ELF-1 (cell line): ENCODE results near the gene TBATA.
"Not testable (repeated sequence)": the region's sequence is repeated elsewhere in the genome, so short reads cannot be mapped to it uniquely, and the experiment has no call there.

Experiments
- DNase-seq: peaks from one replicate; pipeline ENCODE4 v3.0.0-alpha.2; 2016; ENCODE audit warnings: low read depth, low spot score

The TBATA gene

GRCh38 chr10:70779088-70779487 lies 6.1 kb downstream of the TBATA start:
- DNase-seq, result no peak

DNA sequence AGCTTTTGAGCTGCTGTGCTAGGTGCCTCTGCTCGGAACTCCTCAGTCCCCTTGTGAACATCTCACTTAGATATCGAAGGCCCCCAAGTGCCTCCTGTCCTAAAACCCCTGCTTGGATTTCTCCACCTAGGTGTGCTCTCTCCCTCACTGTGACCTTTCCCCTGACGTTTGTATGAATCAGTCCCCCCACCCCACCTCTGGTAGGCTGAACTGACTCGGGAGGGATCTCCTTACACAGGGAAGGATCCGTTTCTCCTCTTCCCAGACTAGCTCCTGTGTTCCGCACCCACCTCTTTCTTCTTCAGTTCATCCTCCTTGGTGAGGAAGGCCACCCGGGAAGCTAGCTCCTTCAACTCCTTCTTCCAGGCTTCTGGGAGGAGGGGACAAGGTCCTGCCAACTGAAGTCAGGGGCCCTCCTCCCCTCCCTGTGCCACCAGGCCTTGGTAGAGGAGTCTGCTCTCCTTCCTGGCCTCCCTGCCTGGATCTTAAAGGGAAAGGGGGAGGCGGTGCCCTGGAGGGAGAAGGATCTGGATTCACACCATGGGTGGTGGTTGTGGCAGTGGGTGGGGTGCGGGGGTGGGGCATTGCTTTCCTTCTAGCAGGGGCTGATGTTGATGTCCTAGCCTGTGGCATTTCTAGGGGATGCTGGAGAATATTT lies 6.8 kb downstream of the TBATA start:
- no peak for DNase-seq

DNA sequence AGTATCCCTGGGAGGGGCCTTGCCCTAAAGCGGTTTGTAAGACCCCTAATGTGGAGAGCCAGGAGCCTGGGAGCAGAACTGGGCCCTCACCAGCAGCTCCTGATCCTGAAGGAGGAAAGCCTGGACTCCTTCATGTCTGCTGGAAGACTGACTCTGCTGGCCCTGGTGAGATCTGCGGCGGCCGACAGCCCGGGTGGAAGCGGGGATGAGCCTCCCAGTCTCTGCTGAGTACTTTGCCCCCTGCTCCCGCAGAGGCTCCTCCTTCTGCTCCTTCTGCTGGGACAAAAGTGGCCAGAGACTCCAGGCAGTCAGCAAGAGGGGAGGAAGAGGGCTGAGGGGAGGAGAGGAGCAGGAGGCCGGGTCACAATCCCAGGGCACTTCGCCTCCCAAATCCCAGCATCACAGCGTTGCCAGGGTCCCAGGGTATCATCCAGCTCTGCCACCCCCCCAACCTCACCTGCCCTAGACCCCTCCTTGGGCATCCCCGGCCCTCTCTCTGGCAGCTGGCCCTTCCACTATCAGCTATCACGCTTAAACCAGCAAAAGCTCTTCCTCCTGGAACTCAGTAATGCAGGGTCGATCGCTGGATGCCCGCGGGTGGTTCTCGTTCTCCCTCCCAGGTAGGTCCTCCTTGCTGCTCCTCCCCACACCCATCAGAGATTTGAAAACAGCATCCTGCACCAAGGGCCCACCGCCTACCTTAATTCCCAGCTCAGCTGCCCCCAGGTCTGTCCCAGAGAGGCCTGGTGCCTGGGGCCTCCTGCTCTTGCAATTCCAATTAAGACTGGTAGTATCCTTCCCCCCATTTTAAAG lies 7.9 kb downstream of the TBATA start:
- DNase-seq, result no peak

- no peak for DNase-seq
Measured at GRCh38 chr10:70776455-70777005, 8.6 kb downstream of the TBATA start.

DNA sequence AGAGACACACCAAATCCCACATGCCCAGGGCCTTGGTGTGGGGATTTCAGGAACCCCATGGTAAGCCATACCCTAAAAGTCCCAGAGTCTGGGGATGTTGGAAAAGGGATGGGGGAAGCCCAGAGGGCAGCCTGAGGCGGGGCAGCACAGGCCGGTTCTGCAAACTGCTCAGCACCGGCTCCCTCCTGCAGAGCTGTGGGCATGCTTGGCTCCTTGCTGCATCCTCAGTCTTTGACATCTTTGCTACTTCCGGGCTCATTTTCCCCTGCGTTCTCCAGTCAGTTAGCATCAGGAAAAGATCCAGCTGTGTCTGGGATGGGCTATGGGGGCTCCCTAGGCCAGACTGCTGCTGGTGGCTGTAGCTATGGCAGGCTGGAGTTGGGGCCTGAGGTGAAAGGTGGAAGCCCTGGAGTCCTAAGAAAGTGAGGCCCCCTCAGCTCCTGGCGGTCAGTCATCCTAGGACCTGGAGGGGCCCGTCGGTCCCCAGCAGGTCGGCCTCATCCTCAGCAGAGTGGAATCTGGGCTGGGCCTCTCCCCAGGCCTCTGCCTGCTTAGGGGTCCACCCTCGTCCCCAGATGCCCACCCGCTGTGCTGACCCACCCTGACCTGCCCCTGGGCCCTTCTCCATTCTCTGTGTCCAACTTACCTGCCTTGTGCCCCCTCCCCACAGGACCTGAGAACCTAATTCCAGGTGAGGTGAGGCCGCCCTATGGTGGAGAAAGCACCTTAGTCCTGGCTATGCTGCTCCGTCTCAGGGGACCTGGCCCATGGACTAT lies 9.3 kb downstream of the TBATA start:
- no peak for DNase-seq

GRCh38 chr10:70774810-70775678 lies 10.1 kb downstream of the TBATA start:
- DNase-seq, result no peak

DNA sequence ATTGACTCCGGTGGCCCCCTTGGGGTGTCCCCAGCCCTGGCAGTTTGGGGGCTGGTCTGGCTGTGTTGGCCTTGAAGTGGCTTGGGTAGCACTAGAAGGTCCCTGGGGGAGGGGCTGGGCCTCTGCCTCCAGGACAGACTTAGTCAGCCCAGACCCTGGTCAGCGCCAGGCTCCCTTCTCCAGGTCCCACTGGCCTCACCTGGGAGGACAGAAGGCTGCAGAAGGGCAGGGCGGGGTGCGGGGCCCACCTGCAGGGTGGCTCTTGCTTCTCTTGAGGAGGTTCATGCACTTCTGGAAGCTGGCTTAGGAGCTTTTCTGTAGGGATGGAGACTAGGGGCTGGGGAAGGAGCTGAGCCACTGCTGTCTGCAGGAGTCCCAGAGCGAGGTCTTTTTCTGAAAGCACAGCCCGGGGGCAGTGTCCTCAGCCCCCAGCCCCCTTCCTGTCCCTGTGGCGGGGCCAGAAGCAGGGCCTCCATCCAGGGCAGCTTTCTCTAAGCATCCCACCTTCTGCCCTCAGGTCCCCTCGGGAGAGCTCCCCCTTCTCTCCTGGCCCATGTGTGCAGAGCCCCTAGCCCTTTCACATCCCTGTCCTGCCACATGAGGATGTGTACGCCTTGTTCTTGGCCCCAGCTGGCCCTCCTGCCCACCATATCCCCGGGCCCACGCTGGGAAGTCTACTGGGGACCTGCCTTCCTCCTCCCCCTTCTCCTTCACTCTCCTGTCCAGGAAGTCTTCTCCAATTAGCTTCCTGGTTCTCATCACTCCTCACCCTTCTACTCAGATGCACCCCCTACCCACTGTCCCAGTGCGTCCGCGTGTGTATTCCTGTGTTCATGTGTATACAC lies 11.0 kb downstream of the TBATA start:
- DNase-seq, result no peak

GRCh38 chr10:70773461-70773860 lies 11.7 kb downstream of the TBATA start:
- no peak for DNase-seq

GRCh38 chr10:70772627-70773026 lies 12.6 kb downstream of the TBATA start:
- DNase-seq, result no peak

- no peak for DNase-seq
Measured at GRCh38 chr10:70771311-70772194, 13.6 kb downstream of the TBATA start.

DNA sequence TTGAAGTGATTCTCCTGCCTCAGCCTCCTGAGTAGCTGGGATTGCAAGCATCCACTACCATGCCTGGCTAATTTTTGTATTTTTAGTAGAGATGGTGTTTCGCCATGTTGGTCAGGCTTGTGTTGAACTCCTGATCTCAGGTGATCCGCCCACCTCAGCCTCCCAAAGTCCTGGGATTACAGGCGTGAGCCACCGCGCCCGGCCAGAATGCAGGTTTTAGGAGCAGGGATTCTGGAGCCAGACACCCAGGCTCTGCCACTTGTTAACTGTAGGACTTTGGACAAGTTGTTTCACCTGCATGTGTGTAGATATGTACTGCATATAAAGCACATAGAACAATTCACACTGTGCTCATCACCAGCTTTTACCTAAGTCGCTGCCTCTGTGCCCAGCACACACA lies 14.7 kb downstream of the TBATA start:
- DNase-seq, result not testable (repeated sequence)

DNA sequence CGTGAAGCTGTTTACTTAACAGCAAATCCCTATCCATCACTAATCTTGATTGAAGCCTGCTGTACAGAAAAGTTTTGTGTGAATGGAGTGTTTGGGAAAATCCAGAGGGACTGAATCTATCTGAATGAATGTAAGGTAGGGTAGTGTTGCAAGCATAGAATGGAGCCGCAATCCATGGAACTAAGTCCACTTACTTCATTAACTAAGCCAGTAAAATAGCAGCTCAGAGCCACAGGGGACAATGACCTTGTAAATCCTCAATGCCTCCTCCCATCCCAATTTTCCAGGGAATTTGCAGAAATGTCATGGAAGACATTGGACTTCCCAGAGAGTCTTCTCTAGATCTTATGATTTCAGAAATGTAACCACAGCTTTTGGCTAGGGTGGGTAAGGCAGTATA lies 15.2 kb downstream of the TBATA start:
- DNase-seq, result no peak

GRCh38 chr10:70769121-70769520 lies 16.1 kb downstream of the TBATA start:
- DNase-seq, result no peak

- DNase-seq, result not testable (repeated sequence)
Measured at GRCh38 chr10:70768026-70768685, 17.0 kb downstream of the TBATA start.

DNA sequence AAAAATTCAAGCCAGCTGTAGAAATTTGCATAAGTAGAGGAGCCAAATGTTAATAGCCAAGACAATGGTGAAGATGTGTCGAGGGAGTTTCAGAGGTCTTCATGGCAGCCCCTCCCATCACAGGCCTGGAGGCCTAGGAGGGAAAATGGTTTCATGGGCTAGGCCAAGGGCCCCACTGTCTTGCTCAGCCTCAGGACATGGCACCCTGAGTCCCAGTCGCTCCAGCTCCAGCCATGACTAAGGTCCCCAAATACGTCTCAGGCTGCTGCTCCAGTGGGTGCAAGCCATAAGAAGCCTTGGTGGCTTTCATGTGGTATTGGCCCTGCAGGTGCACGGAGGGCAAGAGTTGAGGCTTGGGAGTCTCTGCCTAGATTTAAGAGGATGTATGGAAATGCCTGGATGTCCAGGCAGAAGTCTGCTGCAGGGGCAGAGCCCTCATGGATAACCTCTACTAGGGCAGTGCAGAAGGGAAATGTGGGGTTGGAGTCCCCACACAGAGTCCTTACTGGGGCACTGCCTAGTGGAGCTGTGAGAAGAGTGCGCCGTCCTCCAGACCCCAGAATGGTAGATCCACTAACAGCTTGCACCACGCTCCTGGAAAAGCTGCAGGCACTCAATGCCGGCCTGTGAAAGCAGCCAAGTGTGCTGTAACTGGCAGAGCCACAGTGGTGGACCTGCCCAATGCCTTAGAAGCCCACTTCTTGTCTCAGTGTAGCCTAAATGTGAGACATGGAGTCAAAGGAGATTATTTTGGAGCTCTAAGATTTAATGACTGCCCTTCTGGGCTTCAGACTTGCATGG lies 19.2 kb downstream of the TBATA start:
- DNase-seq, result no peak

GRCh38 chr10:70763567-70763966 lies 21.6 kb downstream of the TBATA start:
- no peak for DNase-seq

DNA sequence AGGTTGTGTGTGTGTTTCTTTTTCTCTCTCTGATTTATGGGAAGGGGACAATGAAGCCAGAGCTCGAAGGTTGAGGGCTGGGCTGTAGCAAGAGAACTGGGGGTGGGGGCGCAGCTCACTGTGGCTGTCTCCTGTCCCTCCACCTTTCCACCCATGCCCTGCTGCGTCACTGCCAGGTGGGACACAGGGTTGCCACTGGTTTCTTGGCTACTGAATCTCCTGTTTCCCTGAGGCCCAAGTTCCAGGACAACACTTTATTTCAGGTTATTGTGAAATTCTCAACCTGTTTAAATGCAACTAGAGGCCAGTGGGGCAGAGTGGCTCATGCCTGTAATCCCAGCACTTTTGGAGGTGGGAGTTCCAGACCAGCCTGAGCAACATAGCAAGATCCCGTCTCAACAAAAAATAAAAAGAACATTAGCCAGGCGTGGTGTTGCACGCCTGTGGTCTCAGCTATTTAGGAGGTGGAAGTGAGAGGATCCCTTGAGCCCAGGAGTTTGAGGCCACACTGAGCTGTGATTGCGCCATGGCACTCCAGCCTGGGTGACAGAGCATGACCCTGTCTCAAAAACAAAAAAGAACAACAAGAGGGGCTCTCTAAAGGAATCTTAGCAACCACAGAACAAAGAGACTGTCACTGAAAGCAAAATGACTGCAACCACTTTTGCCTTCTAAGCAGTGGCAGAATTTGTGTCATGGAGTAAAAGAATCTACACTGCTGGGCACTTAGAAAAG lies 22.6 kb downstream of the TBATA start:
- DNase-seq, result no peak
